ENCODE measurements around the gene SRGAP2.
"Not testable (repeated sequence)": the region's sequence is repeated elsewhere in the genome, so short reads cannot be mapped to it uniquely, and the experiment has no call there.

The SRGAP2 gene

GRCh38 chr1:206219514-206220331, 16.4 kb downstream of the SRGAP2 start:
- H3K4me3 Mint-ChIP-seq; H3K27me3 Mint-ChIP-seq; H3K27ac Mint-ChIP-seq (ENCODE audit: low read depth); H3K9me3 Mint-ChIP-seq; ATAC-seq (replicated peaks; ENCODE audit: extremely low read depth, poor library complexity, severe bottlenecking); DNase-seq (ENCODE audit: low spot score in 2 of 2); H3K36me3 Mint-ChIP-seq (ENCODE audit: insufficient read depth); H3K4me1 Mint-ChIP-seq: not testable (repeated sequence)

GRCh38 chr1:206220332-206221000, 17.1 kb downstream of the SRGAP2 start:
- DNase-seq (ENCODE audit: low spot score in 2 of 2); ATAC-seq (replicated peaks; ENCODE audit: extremely low read depth, poor library complexity, severe bottlenecking); H3K36me3 Mint-ChIP-seq (ENCODE audit: insufficient read depth); H3K4me3 Mint-ChIP-seq; H3K9me3 Mint-ChIP-seq; H3K4me1 Mint-ChIP-seq; H3K27me3 Mint-ChIP-seq; H3K27ac Mint-ChIP-seq (ENCODE audit: low read depth): not testable (repeated sequence)

- not testable (repeated sequence) for H3K4me3 Mint-ChIP-seq; H3K4me1 Mint-ChIP-seq; H3K36me3 Mint-ChIP-seq (ENCODE audit: insufficient read depth); H3K27ac Mint-ChIP-seq (ENCODE audit: low read depth); H3K27me3 Mint-ChIP-seq; H3K9me3 Mint-ChIP-seq; ATAC-seq (replicated peaks; ENCODE audit: extremely low read depth, poor library complexity, severe bottlenecking); DNase-seq (ENCODE audit: low spot score in 2 of 2)
These were observed 18.2 kb downstream of the SRGAP2 start for GRCh38 chr1:206221585-206221984.

- DNase-seq (ENCODE audit: low spot score in 2 of 2); H3K4me1 Mint-ChIP-seq; ATAC-seq (replicated peaks; ENCODE audit: extremely low read depth, poor library complexity, severe bottlenecking); H3K4me3 Mint-ChIP-seq; H3K36me3 Mint-ChIP-seq (ENCODE audit: insufficient read depth); H3K27me3 Mint-ChIP-seq; H3K27ac Mint-ChIP-seq (ENCODE audit: low read depth); H3K9me3 Mint-ChIP-seq: not testable (repeated sequence)
These were observed 20.9 kb downstream of the SRGAP2 start for GRCh38 chr1:206224190-206224776.

- not testable (repeated sequence) for H3K4me3 Mint-ChIP-seq; H3K27ac Mint-ChIP-seq (ENCODE audit: low read depth); H3K36me3 Mint-ChIP-seq (ENCODE audit: insufficient read depth); ATAC-seq (replicated peaks; ENCODE audit: extremely low read depth, poor library complexity, severe bottlenecking); DNase-seq (ENCODE audit: low spot score in 2 of 2); H3K9me3 Mint-ChIP-seq; H3K4me1 Mint-ChIP-seq; H3K27me3 Mint-ChIP-seq
These were observed 22.0 kb downstream of the SRGAP2 start for GRCh38 chr1:206225386-206225785.

GRCh38 chr1:206226886-206227285, 23.5 kb downstream of the SRGAP2 start:
- H3K4me1 Mint-ChIP-seq; H3K36me3 Mint-ChIP-seq (ENCODE audit: insufficient read depth); H3K9me3 Mint-ChIP-seq; ATAC-seq (replicated peaks; ENCODE audit: extremely low read depth, poor library complexity, severe bottlenecking); H3K4me3 Mint-ChIP-seq; H3K27me3 Mint-ChIP-seq; H3K27ac Mint-ChIP-seq (ENCODE audit: low read depth); DNase-seq (ENCODE audit: low spot score in 2 of 2): not testable (repeated sequence)

- H3K4me1 Mint-ChIP-seq; DNase-seq (ENCODE audit: low spot score in 2 of 2); H3K9me3 Mint-ChIP-seq; H3K27me3 Mint-ChIP-seq; H3K36me3 Mint-ChIP-seq (ENCODE audit: insufficient read depth); H3K4me3 Mint-ChIP-seq; H3K27ac Mint-ChIP-seq (ENCODE audit: low read depth); ATAC-seq (replicated peaks; ENCODE audit: extremely low read depth, poor library complexity, severe bottlenecking): not testable (repeated sequence)
These were observed 25.9 kb downstream of the SRGAP2 start for GRCh38 chr1:206229286-206229685.

GRCh38 chr1:206231989-206232388, 28.6 kb downstream of the SRGAP2 start:
- not testable (repeated sequence) for H3K9me3 Mint-ChIP-seq; H3K27me3 Mint-ChIP-seq; ATAC-seq (replicated peaks; ENCODE audit: extremely low read depth, poor library complexity, severe bottlenecking); H3K27ac Mint-ChIP-seq (ENCODE audit: low read depth); H3K4me1 Mint-ChIP-seq; H3K36me3 Mint-ChIP-seq (ENCODE audit: insufficient read depth); H3K4me3 Mint-ChIP-seq; DNase-seq (ENCODE audit: low spot score in 2 of 2)

- peak; percentile 56 for ATAC-seq (replicated peaks; ENCODE audit: extremely low read depth, poor library complexity, severe bottlenecking)
- H3K36me3 Mint-ChIP-seq (ENCODE audit: insufficient read depth); H3K4me3 Mint-ChIP-seq: not testable (repeated sequence)
These were observed 29.8 kb downstream of the SRGAP2 start for GRCh38 chr1:206232970-206233645.

GRCh38 chr1:206234189-206234916, 31.0 kb downstream of the SRGAP2 start:
- not testable (repeated sequence) for H3K27ac Mint-ChIP-seq (ENCODE audit: low read depth)

More at GRCh38 chr1:206232970-206233645, 29.8 kb downstream of the SRGAP2 start:
- H3K27me3 Mint-ChIP-seq; H3K4me1 Mint-ChIP-seq; DNase-seq (ENCODE audit: low spot score in 2 of 2); H3K9me3 Mint-ChIP-seq; H3K27ac Mint-ChIP-seq (ENCODE audit: low read depth): not testable (repeated sequence)

GRCh38 chr1:206235190-206235589, 31.8 kb downstream of the SRGAP2 start:
- H3K4me3 Mint-ChIP-seq; H3K4me1 Mint-ChIP-seq; H3K27ac Mint-ChIP-seq (ENCODE audit: low read depth); H3K27me3 Mint-ChIP-seq; H3K36me3 Mint-ChIP-seq (ENCODE audit: insufficient read depth); H3K9me3 Mint-ChIP-seq; DNase-seq (ENCODE audit: low spot score in 2 of 2); ATAC-seq (replicated peaks; ENCODE audit: extremely low read depth, poor library complexity, severe bottlenecking): not testable (repeated sequence)

More at GRCh38 chr1:206234189-206234916, 31.0 kb downstream of the SRGAP2 start:
- H3K27me3 Mint-ChIP-seq; ATAC-seq (replicated peaks; ENCODE audit: extremely low read depth, poor library complexity, severe bottlenecking); DNase-seq (ENCODE audit: low spot score in 2 of 2); H3K9me3 Mint-ChIP-seq; H3K4me3 Mint-ChIP-seq; H3K4me1 Mint-ChIP-seq; H3K36me3 Mint-ChIP-seq (ENCODE audit: insufficient read depth): not testable (repeated sequence)

- not testable (repeated sequence) for DNase-seq (ENCODE audit: low spot score in 2 of 2)
These were observed 36.9 kb downstream of the SRGAP2 start for GRCh38 chr1:206240288-206240687.

More at GRCh38 chr1:206240288-206240687, 36.9 kb downstream of the SRGAP2 start:
- ATAC-seq (replicated peaks; ENCODE audit: extremely low read depth, poor library complexity, severe bottlenecking): peak; percentile 37
- H3K9me3 Mint-ChIP-seq; H3K4me1 Mint-ChIP-seq; H3K36me3 Mint-ChIP-seq (ENCODE audit: insufficient read depth); H3K4me3 Mint-ChIP-seq; H3K27me3 Mint-ChIP-seq: not testable (repeated sequence)
- H3K27ac Mint-ChIP-seq (ENCODE audit: low read depth): peak overlapping the region; percentile 55

Data from central memory CD8-positive, alpha-beta T cell (primary cell).